SK-N-MC (cell line): ENCODE measurements around the gene SLC25A13.

Experiments used
- FOXP2 ChIP-seq: optimal IDR thresholded peaks from 2 replicates; pipeline ENCODE3; 2011; ENCODE audit warnings: mild to moderate bottlenecking, moderate library complexity; ENCODE audit not compliant: insufficient read depth; ENCODE audit errors: extremely low read length, control extremely low read depth
- POLR2AphosphoS5 ChIP-seq: IDR thresholded peaks from 2 replicates; pipeline ENCODE4 v1.6.1; 2012; ENCODE audit warnings: mild to moderate bottlenecking, low read depth, low read length, borderline replicate concordance

- TF ChIP-seq POLR2AphosphoS5 (no peak), FOXP2 (no peak)
Measured at GRCh38 chr7:96135241-96135640, 186.7 kb downstream of the SLC25A13 start.
